Measurements from ENCODE around the gene TNFRSF17. TPM values are rescaled to one million over a fixed set of nuclear protein-coding genes. Genes with fewer than 3 reads are reported as not detected.

Gene TNFRSF17
- total and polyA plus RNA-seq, 2 donors (not counting 3 experiments of a cell fraction or from before 2014, with no cell fraction given): not detected

DNA sequence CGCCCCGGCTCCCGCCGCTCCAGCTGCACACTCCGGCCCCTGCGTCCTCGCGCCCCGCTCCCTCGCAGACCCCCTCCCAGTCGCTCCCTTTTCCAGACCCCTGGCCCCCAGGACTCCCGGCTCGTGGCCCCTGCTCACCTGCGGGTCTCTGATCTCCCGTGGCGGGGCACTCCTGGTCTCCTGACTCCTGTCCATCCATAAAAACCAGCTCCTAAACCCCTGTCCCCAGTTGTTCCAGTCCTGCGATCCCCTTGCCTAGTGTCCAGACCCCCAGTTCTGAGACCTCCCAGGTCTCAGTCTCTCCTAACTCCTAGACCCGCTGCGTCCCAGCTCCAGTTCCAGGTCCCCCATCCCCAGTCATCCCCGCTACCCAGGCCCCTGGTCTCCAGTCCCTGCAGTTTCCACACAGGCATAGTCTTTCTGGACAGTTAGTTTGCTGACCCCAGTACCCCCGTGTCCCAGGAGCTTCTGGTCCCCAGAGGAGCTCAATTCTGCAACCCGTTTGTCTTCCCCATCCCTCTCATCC lies 11.9 kb downstream of the TNFRSF17 start:
- Histone ChIP-seq H4K20me1 (replicated peaks; ENCODE audit: control insufficient read depth, extremely low read depth, insufficient read depth, low read length) (no peaks in the 10 kb centered on the region), H3K9me3 (replicated peaks; ENCODE audit: control insufficient read depth, insufficient read depth, low read length) (no peaks in the 10 kb centered on the region), H3K27me3 (ENCODE audit: control insufficient read depth in 2 of 2, insufficient read depth in 2 of 2, low read length in 2 of 2) (no peaks in the 10 kb centered on the region), H2AFZ (ENCODE audit: low read depth, low read length) (peak overlapping the region; percentile 97), H3K4me2 (ENCODE audit: insufficient read depth, low read length) (peak overlapping the region; percentile 74), H3K4me3 (replicated peaks in 1 of 3; ENCODE audit: insufficient read depth in 1 of 3, low read depth in 1 of 3, low read length in 3 of 3) (peak overlapping the region; percentile 72 to 97 (median 74)), H3K36me3 (ENCODE audit: control insufficient read depth in 2 of 2, extremely low read depth in 1 of 2, insufficient read depth in 2 of 2, low read length in 2 of 2) (no peaks in the 10 kb centered on the region), H3K79me2 (ENCODE audit: control insufficient read depth, insufficient read depth, low read length) (peaks cover 10% of the 10 kb centered on the region), H3K4me1 (ENCODE audit: control insufficient read depth, extremely low read depth, insufficient read depth, low read length) (peaks cover 14% of the 10 kb centered on the region), H3K27ac (ENCODE audit: insufficient read depth, low read depth, low read length) (no peak overlapping the region), H3K9ac (replicated peaks; ENCODE audit: extremely low read depth, insufficient read depth, low read length) (peak overlapping the region; percentile 84), H3K9me1 (replicated peaks; ENCODE audit: control insufficient read depth, extremely low read depth, insufficient read depth, low read length) (no peaks in the 10 kb centered on the region)
- FAIRE-seq: no peak
- no peak for TF ChIP-seq MYC (IDR thresholded peaks at IDR 0.05; ENCODE audit: low read depth, low read length)
- no peak for TF ChIP-seq POLR2A (IDR thresholded peaks at IDR 0.05; ENCODE audit: low read depth, low read length)
- no peak for TF ChIP-seq FOS (IDR thresholded peaks at IDR 0.05; ENCODE audit: borderline replicate concordance, insufficient read depth, low read length)
- TF ChIP-seq, protein P1, sequence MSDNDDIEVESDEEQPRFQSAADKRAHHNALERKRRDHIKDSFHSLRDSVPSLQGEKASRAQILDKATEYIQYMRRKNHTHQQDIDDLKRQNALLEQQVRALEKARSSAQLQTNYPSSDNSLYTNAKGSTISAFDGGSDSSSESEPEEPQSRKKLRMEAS (IDR thresholded peaks at IDR 0.05; ENCODE audit: insufficient read depth, insufficient read length): no peak
- no peak for TF ChIP-seq GATA2 (IDR thresholded peaks at IDR 0.05; ENCODE audit: insufficient read depth, insufficient read length, low read depth, low read length)
- TF ChIP-seq JUN (IDR thresholded peaks at IDR 0.05; ENCODE audit: borderline replicate concordance, insufficient read depth, insufficient read length, low read depth): no peak
- TF ChIP-seq EZH2 (IDR thresholded peaks at IDR 0.05; ENCODE audit: borderline replicate concordance, low read depth, low read length, severe bottlenecking): no peak
- TF ChIP-seq POLR2AphosphoS5 (IDR thresholded peaks at IDR 0.05; ENCODE audit: insufficient read depth, low read depth, low read length): no peak
- TF ChIP-seq, protein P2, sequence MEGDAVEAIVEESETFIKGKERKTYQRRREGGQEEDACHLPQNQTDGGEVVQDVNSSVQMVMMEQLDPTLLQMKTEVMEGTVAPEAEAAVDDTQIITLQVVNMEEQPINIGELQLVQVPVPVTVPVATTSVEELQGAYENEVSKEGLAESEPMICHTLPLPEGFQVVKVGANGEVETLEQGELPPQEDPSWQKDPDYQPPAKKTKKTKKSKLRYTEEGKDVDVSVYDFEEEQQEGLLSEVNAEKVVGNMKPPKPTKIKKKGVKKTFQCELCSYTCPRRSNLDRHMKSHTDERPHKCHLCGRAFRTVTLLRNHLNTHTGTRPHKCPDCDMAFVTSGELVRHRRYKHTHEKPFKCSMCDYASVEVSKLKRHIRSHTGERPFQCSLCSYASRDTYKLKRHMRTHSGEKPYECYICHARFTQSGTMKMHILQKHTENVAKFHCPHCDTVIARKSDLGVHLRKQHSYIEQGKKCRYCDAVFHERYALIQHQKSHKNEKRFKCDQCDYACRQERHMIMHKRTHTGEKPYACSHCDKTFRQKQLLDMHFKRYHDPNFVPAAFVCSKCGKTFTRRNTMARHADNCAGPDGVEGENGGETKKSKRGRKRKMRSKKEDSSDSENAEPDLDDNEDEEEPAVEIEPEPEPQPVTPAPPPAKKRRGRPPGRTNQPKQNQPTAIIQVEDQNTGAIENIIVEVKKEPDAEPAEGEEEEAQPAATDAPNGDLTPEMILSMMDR (IDR thresholded peaks at IDR 0.05; ENCODE audit: extremely low read depth in 1 of 2, insufficient read depth in 1 of 2, low read depth in 1 of 2, low read length in 2 of 2): no peak
- dilution Hi-C loops (cut with MboI; ENCODE audit: extremely low pct_ligation_motif_present, low sequenced_read_pairs): no loop called here
- CTCF ChIA-PET: interaction anchor here (1.0 to 2.5 kb wide), 4 partner anchors 21 to 118 kb away, joined by 3 to 37 read pairs (median 4); no protein-coding TSS in a partner anchor
- DNase-seq (ENCODE audit: low read depth, low spot score): no peak
- intact Hi-C loops (cut with micrococcal nuclease): loop anchor here (1.0 to 5.0 kb wide), 5 partner anchors 17 to 235 kb away; partner anchors contain the start of genes GSPT1, RSL1D1 and TXNDC11
- BruUV-seq (replicated peaks): no TSS peak
- POLR2A ChIA-PET: interaction anchor here (1.0 kb wide), 1 partner anchor 61 kb away, joined by 3 read pairs; the partner anchor contains the start of gene GSPT1
